ENCODE results near the gene SEC61A1. TPM values are rescaled to one million over a fixed set of nuclear protein-coding genes. Genes with fewer than 3 reads are reported as not detected.

SEC61A1 gene
- total RNA-seq, 3 donors from 2014 or later (not counting 1 experiment from before 2014, with no cell fraction given): 143 to 172 (median 148) TPM

- H3K9me3 Mint-ChIP-seq: no peaks in the 10 kb centered on the region
- Histone ChIP-seq H3K36me3 (ENCODE audit: control insufficient read depth, insufficient read depth, low read length) (peaks cover 38% of the 10 kb centered on the region), H3K27ac (ENCODE audit: low read length) (no peak overlapping the region), H3K4me1 (ENCODE audit: control insufficient read depth, insufficient read depth, low read length) (no peaks in the 10 kb centered on the region), H3K9me3 (ENCODE audit: control insufficient read depth, insufficient read depth, low read length) (no peaks in the 10 kb centered on the region), H3K27me3 (ENCODE audit: control insufficient read depth, insufficient read depth, low read length) (no peaks in the 10 kb centered on the region), H3K4me3 (ENCODE audit: low read length) (no peak overlapping the region)
- H3K4me1 Mint-ChIP-seq: no peaks in the 10 kb centered on the region
- WGBS (ENCODE audit: insufficient coverage): 97% methylated on average over 10 of the region's 10 CpGs
- TF ChIP-seq CTCF (IDR thresholded peaks at IDR 0.05): no peak
- H3K27ac Mint-ChIP-seq: no peak overlapping the region
- DNase-seq: no peak
- H3K27me3 Mint-ChIP-seq (ENCODE audit: low read depth in 2 of 2): no peaks in the 10 kb centered on the region
- ATAC-seq: no peak
- H3K36me3 Mint-ChIP-seq: no peaks in the 10 kb centered on the region
- intact Hi-C loops (cut with micrococcal nuclease): no loop called here
- no peak overlapping the region for H3K4me3 Mint-ChIP-seq
Observed at GRCh38 chr3:128083396-128083795, 31.2 kb downstream of the SEC61A1 start.

DNA sequence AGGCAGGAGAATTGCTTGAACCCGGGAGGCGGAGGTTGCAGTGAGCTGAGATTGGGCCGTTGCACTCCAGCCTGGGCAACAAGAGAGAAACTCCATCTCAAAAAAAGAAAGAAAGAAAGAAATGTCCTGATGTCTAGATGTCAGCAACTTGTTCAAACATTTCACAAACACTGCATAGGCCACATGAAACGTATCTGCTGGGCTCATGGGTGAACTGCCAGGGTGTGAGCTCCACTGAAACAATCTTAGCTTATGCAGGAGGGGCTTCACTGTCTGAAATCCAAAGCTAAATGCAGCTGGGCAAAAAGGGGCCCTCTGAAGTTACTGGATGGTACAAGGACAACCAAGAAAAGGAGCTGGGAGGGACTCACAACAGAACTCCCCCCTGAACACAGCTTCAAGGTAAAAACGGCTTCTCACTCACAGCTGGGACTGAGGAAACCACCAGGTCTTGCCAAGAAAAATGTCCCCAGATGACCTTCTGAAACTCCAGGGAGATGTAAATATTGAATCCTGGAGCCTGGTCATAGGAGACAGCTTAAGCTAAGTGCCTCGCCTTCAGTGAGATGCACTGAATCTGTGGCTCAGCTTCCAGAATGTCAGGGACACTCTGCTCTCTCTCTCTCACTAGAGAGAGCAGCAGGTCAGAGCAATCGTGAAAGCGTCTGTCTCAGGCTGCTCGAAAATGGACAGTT lies 31.9 kb downstream of the SEC61A1 start:
- Mint-ChIP-seq H3K4me3 (no peak overlapping the region), H3K36me3 (no peaks in the 10 kb centered on the region)
- intact Hi-C loops (cut with micrococcal nuclease): no loop called here

DNA sequence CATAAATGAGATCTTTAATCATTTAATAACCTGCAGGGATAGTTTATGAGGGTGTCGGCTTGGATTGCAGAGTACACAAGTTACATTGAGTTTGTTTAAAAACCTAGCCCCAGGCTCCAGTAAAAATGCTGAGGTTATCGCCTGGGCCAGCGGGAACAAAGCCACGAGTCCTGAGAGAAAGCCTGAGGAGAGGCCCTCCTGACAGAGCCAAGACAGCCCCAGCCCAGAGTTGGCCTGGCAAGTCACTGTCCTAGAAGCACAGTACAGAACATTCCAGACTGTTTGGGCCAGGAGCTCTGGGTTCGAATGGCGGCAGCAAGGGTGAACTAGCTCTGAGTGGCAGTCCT lies 32.4 kb downstream of the SEC61A1 start:
- Histone ChIP-seq H3K27ac (ENCODE audit: low read length) (no peak overlapping the region), H3K4me1 (ENCODE audit: control insufficient read depth, insufficient read depth, low read length) (no peaks in the 10 kb centered on the region), H3K36me3 (ENCODE audit: control insufficient read depth, insufficient read depth, low read length) (peaks cover 38% of the 10 kb centered on the region), H3K27me3 (ENCODE audit: control insufficient read depth, insufficient read depth, low read length) (no peaks in the 10 kb centered on the region), H3K9me3 (ENCODE audit: control insufficient read depth, insufficient read depth, low read length) (no peaks in the 10 kb centered on the region), H3K4me3 (ENCODE audit: low read length) (no peak overlapping the region)
- intact Hi-C loops (cut with micrococcal nuclease): no loop called here
- no peaks in the 10 kb centered on the region for H3K9me3 Mint-ChIP-seq
- no peaks in the 10 kb centered on the region for H3K4me1 Mint-ChIP-seq
- no peak overlapping the region for H3K27ac Mint-ChIP-seq
- H3K27me3 Mint-ChIP-seq (ENCODE audit: low read depth in 2 of 2): no peaks in the 10 kb centered on the region
- no peaks in the 10 kb centered on the region for H3K36me3 Mint-ChIP-seq
- TF ChIP-seq CTCF (IDR thresholded peaks at IDR 0.05): no peak
- no peak for ATAC-seq
- H3K4me3 Mint-ChIP-seq: no peak overlapping the region
- WGBS (ENCODE audit: insufficient coverage): 98% methylated on average over 6 of the region's 6 CpGs
- no peak for DNase-seq

More for the DNA sequence above, 31.9 kb downstream of the SEC61A1 start:
- Histone ChIP-seq H3K4me3 (ENCODE audit: low read length) (no peak overlapping the region), H3K27me3 (ENCODE audit: control insufficient read depth, insufficient read depth, low read length) (no peaks in the 10 kb centered on the region), H3K9me3 (ENCODE audit: control insufficient read depth, insufficient read depth, low read length) (no peaks in the 10 kb centered on the region), H3K36me3 (ENCODE audit: control insufficient read depth, insufficient read depth, low read length) (peaks cover 38% of the 10 kb centered on the region), H3K4me1 (ENCODE audit: control insufficient read depth, insufficient read depth, low read length) (no peaks in the 10 kb centered on the region), H3K27ac (ENCODE audit: low read length) (no peak overlapping the region)
- H3K9me3 Mint-ChIP-seq: no peaks in the 10 kb centered on the region
- H3K27ac Mint-ChIP-seq: no peak overlapping the region
- DNase-seq (no peak), ATAC-seq (no peak)
- WGBS (ENCODE audit: insufficient coverage): 92% methylated on average over 8 of the region's 9 CpGs
- no peak for TF ChIP-seq CTCF (IDR thresholded peaks at IDR 0.05)
- H3K27me3 Mint-ChIP-seq (ENCODE audit: low read depth in 2 of 2): no peaks in the 10 kb centered on the region
- H3K4me1 Mint-ChIP-seq: no peaks in the 10 kb centered on the region

GRCh38 chr3:128089135-128089534 lies 36.9 kb downstream of the SEC61A1 start:
- H3K36me3 Mint-ChIP-seq: no peaks in the 10 kb centered on the region
- Histone ChIP-seq H3K27me3 (ENCODE audit: control insufficient read depth, insufficient read depth, low read length) (no peaks in the 10 kb centered on the region), H3K36me3 (ENCODE audit: control insufficient read depth, insufficient read depth, low read length) (peaks cover 29% of the 10 kb centered on the region), H3K27ac (ENCODE audit: low read length) (no peak overlapping the region), H3K4me3 (ENCODE audit: low read length) (no peak overlapping the region), H3K4me1 (ENCODE audit: control insufficient read depth, insufficient read depth, low read length) (no peaks in the 10 kb centered on the region), H3K9me3 (ENCODE audit: control insufficient read depth, insufficient read depth, low read length) (no peaks in the 10 kb centered on the region)
- no peaks in the 10 kb centered on the region for H3K4me1 Mint-ChIP-seq
- H3K4me3 Mint-ChIP-seq: no peak overlapping the region
- H3K9me3 Mint-ChIP-seq: no peaks in the 10 kb centered on the region
- H3K27me3 Mint-ChIP-seq (ENCODE audit: low read depth in 2 of 2): no peaks in the 10 kb centered on the region
- no peak for TF ChIP-seq CTCF (IDR thresholded peaks at IDR 0.05)
- DNase-seq (no peak), ATAC-seq (no peak)
- 100% methylated on average over 1 of the region's 1 CpG for WGBS (ENCODE audit: insufficient coverage)
- H3K27ac Mint-ChIP-seq: no peak overlapping the region
- intact Hi-C loops (cut with micrococcal nuclease): no loop called here
